Progenitor cell of endocrine pancreas (in vitro differentiated cells): Measurements from ENCODE around the gene DPH1. TPM values are rescaled to one million over a fixed set of nuclear protein-coding genes. Genes with fewer than 3 reads are reported as not detected.
A peak's percentile ranks its signal among the peaks of the same experiment; 100 is the strongest.

Experiments
- DNase-seq: peaks from one replicate; pipeline ENCODE4 v3.0.0; 2021; ENCODE audit warnings: low spot score; ENCODE audit not compliant: unreplicated experiment
- H3K27ac Mint-ChIP-seq: 2 replicates; pipeline ENCODE4 v1.8.0; 2021; ENCODE audit warnings: mild to moderate bottlenecking, moderate library complexity, mixed read lengths
- H3K27me3 Mint-ChIP-seq: 2 replicates; pipeline ENCODE4 v1.8.0; 2021; ENCODE audit warnings: mixed read lengths
- H3K36me3 Mint-ChIP-seq: 2 replicates; pipeline ENCODE4 v1.8.0; 2022; ENCODE audit warnings: mixed read lengths; ENCODE audit not compliant: insufficient read depth
- H3K4me1 Mint-ChIP-seq: 2 replicates; pipeline ENCODE4 v1.8.0; 2021; ENCODE audit warnings: low read depth, mixed read lengths
- H3K4me3 Mint-ChIP-seq: 2 replicates; pipeline ENCODE4 v1.8.0; 2021; ENCODE audit warnings: low read depth, mild to moderate bottlenecking, moderate library complexity, mixed read lengths
- H3K9me3 Mint-ChIP-seq: 2 replicates; pipeline ENCODE4 v1.8.0; 2021; ENCODE audit warnings: low read depth, mixed read lengths
- CTCF ChIP-seq: fragments of 200-600 bp; sonication (generic); IDR thresholded peaks from one replicate; pipeline ENCODE4 v1.5.0; 2021; ENCODE audit warnings: antibody characterized with exemption, mild to moderate bottlenecking; ENCODE audit not compliant: unreplicated experiment
- total RNA-seq: library from RNA; stranded (reverse); gene quantifications from 2 replicates; pipeline ENCODE4 v1.2.1, GENCODE V29; 2021

The DPH1 gene
- total RNA-seq, 1 donor from 2014 or later = 39.1 TPM

GRCh38 chr17:1999557-2000251 is 30.2 kb upstream of the DPH1 start:
- H3K27ac Mint-ChIP-seq = peak overlapping the region; percentile 78
- peaks cover 49% of the 10 kb centered on the region for H3K4me1 Mint-ChIP-seq

GRCh38 chr17:2002767-2003329 is 27.1 kb upstream of the DPH1 start:
- no peak for DNase-seq
- TF ChIP-seq CTCF = no peak
- Mint-ChIP-seq H3K27me3 (no peaks in the 10 kb centered on the region), H3K27ac (peak overlapping the region; percentile 86), H3K9me3 (no peaks in the 10 kb centered on the region), H3K36me3 (peaks cover 3% of the 10 kb centered on the region), H3K4me3 (no peak overlapping the region), H3K4me1 (peaks cover 24% of the 10 kb centered on the region)

More at GRCh38 chr17:1999557-2000251, 30.2 kb upstream of the DPH1 start:
- no peaks in the 10 kb centered on the region for H3K27me3 Mint-ChIP-seq
- peak overlapping the region; percentile 68 for H3K4me3 Mint-ChIP-seq
- no peak for DNase-seq
- H3K36me3 Mint-ChIP-seq = peaks cover 1% of the 10 kb centered on the region
- H3K9me3 Mint-ChIP-seq = no peaks in the 10 kb centered on the region
- no peak for TF ChIP-seq CTCF

DNA sequence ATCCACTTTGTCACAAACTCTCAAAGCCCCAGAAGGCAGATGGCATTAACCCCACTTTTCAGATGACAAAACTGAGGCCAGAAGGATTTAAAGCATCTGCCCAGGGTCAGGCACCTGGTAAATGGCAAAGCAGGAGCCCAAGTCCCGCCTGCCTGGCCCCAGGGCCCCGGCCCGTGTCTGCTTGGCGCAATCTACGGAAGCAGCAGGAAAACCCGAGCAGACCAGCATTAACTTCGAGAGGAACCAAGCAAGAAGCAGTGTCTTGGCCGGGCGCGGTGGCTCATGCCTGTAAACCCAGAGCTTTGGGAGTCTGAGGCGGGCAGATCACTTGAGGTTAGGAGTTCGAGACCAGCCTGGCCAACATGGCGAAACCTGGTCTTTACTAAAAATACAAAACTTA is 26.4 kb upstream of the DPH1 start:
- H3K27ac Mint-ChIP-seq = no peak overlapping the region
- H3K27me3 Mint-ChIP-seq = no peaks in the 10 kb centered on the region
- H3K36me3 Mint-ChIP-seq = peaks cover 3% of the 10 kb centered on the region
- no peak for DNase-seq
- H3K4me1 Mint-ChIP-seq = peaks cover 24% of the 10 kb centered on the region
- TF ChIP-seq CTCF = no peak
- H3K9me3 Mint-ChIP-seq = no peaks in the 10 kb centered on the region
- H3K4me3 Mint-ChIP-seq = no peak overlapping the region

DNA sequence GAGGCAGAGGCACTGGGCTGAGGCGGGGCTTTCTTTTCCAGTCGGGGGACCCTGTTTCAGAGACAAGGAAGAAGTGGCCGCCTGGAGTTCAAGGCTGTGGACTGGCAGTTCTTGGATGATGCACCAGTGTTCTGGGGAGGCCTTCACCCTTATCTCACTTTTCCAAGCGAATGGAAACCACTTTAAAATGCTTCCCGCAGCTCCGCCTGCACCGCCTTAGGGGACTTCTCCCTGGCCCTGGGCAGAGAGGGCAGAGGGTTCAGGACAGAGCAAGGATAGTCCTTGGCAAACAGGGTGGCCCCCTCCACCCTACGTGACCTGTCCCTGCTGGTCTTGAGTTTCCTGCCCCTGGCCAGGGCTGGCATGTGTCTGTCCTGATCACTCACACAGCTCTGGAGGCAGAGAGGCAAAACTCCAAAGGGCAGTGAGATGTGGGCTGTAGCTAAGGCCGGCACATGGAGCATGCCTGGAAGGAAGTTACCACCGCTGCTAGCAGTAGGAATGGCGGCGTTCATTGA is 25.5 kb upstream of the DPH1 start:
- H3K4me1 Mint-ChIP-seq = peaks cover 20% of the 10 kb centered on the region
- peaks cover 3% of the 10 kb centered on the region for H3K36me3 Mint-ChIP-seq
- no peak for TF ChIP-seq CTCF
- no peak for DNase-seq
- no peak overlapping the region for H3K4me3 Mint-ChIP-seq
- H3K27me3 Mint-ChIP-seq = no peaks in the 10 kb centered on the region
- H3K27ac Mint-ChIP-seq = no peak overlapping the region
- no peaks in the 10 kb centered on the region for H3K9me3 Mint-ChIP-seq

- no peaks in the 10 kb centered on the region for H3K27me3 Mint-ChIP-seq
- peaks cover 9% of the 10 kb centered on the region for H3K36me3 Mint-ChIP-seq
- H3K4me3 Mint-ChIP-seq = no peak overlapping the region
- DNase-seq = no peak
- TF ChIP-seq CTCF = no peak
- H3K4me1 Mint-ChIP-seq = peaks cover 6% of the 10 kb centered on the region
- peak overlapping the region; percentile 46 for H3K27ac Mint-ChIP-seq
- H3K9me3 Mint-ChIP-seq = no peaks in the 10 kb centered on the region
Measured at GRCh38 chr17:2008332-2009126, 21.4 kb upstream of the DPH1 start.
